Natural killer cell (primary cell): Measurements from ENCODE around the gene COPS9. TPM values are rescaled to one million over a fixed set of nuclear protein-coding genes. Genes with fewer than 3 reads are reported as not detected.
A peak's percentile ranks its signal among the peaks of the same experiment; 100 is the strongest.

ENCODE experiments used
- ATAC-seq, 3 donors: fragments of 150-1000 bp in 2 of 3; fragments of 200-7000 bp in 1 of 3; cut with Tn5 transposase; 1 replicate in 1 of 3; 2 replicates in 2 of 3; pipeline ENCODE4 v1.10.0; 2021; ENCODE audit warnings: mild to moderate bottlenecking in 2 of 3, moderate library complexity in 2 of 3
- DNase-seq, 2 donors: peaks; one replicate each; pipeline versions ENCODE4 v3.0.0 to v3.0.0-alpha.2; 2013 to 2021; ENCODE audit warnings: mixed read lengths in 1 of 2
- H3K27ac ChIP-seq: one replicate; pipeline ENCODE4 v1.5.1; 2013; ENCODE audit warnings: mild to moderate bottlenecking, low read length
- H3K27me3 ChIP-seq: one replicate; pipeline ENCODE4 v1.6.1; 2013; ENCODE audit warnings: low read length; ENCODE audit not compliant: control insufficient read depth, insufficient read depth
- H3K36me3 ChIP-seq: one replicate; pipeline ENCODE4 v1.6.1; 2013; ENCODE audit warnings: low read length; ENCODE audit not compliant: control insufficient read depth, insufficient read depth
- H3K4me1 ChIP-seq: one replicate; pipeline ENCODE4 v1.6.1; 2013; ENCODE audit warnings: low read length; ENCODE audit not compliant: control insufficient read depth, insufficient read depth
- H3K4me3 ChIP-seq: one replicate; pipeline ENCODE4 v1.5.1; 2013; ENCODE audit warnings: low read length
- H3K9me3 ChIP-seq: one replicate; pipeline ENCODE4 v1.6.1; 2013; ENCODE audit warnings: low read length; ENCODE audit not compliant: control insufficient read depth, insufficient read depth
- H3K27ac Mint-ChIP-seq, 2 donors: one replicate each; pipeline ENCODE4 v1.8.0; 2022; ENCODE audit warnings: mild to moderate bottlenecking in 2 of 2, mixed read lengths in 2 of 2, moderate library complexity in 1 of 2
- H3K27me3 Mint-ChIP-seq, 2 donors: one replicate each; pipeline ENCODE4 v1.8.0; 2022; ENCODE audit warnings: low read depth in 2 of 2, mixed read lengths in 2 of 2
- H3K36me3 Mint-ChIP-seq: one replicate; pipeline ENCODE4 v1.8.0; 2022; ENCODE audit warnings: mixed read lengths
- H3K4me1 Mint-ChIP-seq, 2 donors: one replicate each; pipeline ENCODE4 v1.8.0; 2022; ENCODE audit warnings: mixed read lengths in 2 of 2
- H3K4me3 Mint-ChIP-seq: one replicate; pipeline ENCODE4 v1.8.0; 2022; ENCODE audit warnings: mild to moderate bottlenecking, moderate library complexity, mixed read lengths
- H3K9me3 Mint-ChIP-seq, 2 donors: one replicate each; pipeline ENCODE4 v1.8.0; 2022; ENCODE audit warnings: mixed read lengths in 2 of 2
- WGBS: methylation state at CpG from one replicate; pipeline ENCODE4 v1.1.7; 2013; ENCODE audit warnings: missing lambda C conversion rate; ENCODE audit not compliant: insufficient coverage; 5-methylcytosine and 5-hydroxymethylcytosine counted together
- intact Hi-C: fragments of 100-400 bp; cut with micrococcal nuclease; formaldehyde crosslinking; loops from one replicate; pipeline ENCODE4 v1.14.2; 2022
- total RNA-seq, 4 donors: library from RNA; stranded (reverse); fragments of 120-200 nt in 1 of 4; gene quantifications; one replicate each; pipeline versions ENCODE4 v1.2.3 to v1.2.4, GENCODE V29; 2013 to 2022
- TF ChIP-seq, protein P1 (sequence below): fragments of 200-600 bp; IDR thresholded peaks from one replicate; pipeline ENCODE4 v1.8.0; 2022; ENCODE audit warnings: antibody characterized with exemption

Gene COPS9
- total RNA-seq, 3 donors from 2014 or later (not counting 1 experiment from before 2014, with no cell fraction given) = 51.5 to 76.5 (median 53.5) TPM

DNA sequence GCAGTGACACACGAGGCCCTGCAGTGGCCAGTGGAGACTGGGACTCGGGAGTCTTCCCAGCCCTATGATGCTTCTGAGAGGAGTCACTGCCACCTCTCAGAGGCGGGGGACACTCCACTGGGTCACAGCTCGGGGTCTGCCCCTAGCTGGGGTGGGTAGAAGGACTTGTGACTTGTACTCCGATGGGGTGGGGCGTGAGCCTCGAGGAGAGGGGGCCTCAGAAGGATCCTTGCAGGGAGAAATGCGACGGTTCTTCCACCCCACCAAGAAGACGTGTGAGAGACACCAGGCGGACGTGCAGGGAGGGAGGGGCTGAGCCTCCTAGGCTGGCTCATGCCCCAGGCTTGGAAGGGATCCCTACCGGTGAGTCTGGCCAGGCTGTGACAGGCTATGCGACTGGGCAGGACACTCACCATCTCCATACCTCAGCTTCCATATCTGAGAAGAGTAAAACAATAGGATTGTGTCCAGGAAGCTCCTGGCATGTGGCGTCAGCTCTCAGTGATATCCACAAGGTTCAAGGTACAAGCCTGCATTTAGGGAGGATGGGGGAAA is 15.4 kb upstream of the COPS9 start:
- TF ChIP-seq, protein P1, sequence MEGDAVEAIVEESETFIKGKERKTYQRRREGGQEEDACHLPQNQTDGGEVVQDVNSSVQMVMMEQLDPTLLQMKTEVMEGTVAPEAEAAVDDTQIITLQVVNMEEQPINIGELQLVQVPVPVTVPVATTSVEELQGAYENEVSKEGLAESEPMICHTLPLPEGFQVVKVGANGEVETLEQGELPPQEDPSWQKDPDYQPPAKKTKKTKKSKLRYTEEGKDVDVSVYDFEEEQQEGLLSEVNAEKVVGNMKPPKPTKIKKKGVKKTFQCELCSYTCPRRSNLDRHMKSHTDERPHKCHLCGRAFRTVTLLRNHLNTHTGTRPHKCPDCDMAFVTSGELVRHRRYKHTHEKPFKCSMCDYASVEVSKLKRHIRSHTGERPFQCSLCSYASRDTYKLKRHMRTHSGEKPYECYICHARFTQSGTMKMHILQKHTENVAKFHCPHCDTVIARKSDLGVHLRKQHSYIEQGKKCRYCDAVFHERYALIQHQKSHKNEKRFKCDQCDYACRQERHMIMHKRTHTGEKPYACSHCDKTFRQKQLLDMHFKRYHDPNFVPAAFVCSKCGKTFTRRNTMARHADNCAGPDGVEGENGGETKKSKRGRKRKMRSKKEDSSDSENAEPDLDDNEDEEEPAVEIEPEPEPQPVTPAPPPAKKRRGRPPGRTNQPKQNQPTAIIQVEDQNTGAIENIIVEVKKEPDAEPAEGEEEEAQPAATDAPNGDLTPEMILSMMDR = no peak
- ATAC-seq (no peak), DNase-seq (no peak)
- H3K9me3 ChIP-seq = no peaks in the 10 kb centered on the region
- H3K27me3 ChIP-seq = no peaks in the 10 kb centered on the region
- Mint-ChIP-seq H3K4me1 (peaks cover 0 to 8% of the 10 kb centered on the region in 2 donors), H3K27me3 (peaks cover 0 to 4% of the 10 kb centered on the region in 2 donors), H3K27ac (no peak overlapping the region), H3K9me3 (no peaks in the 10 kb centered on the region), H3K36me3 (no peaks in the 10 kb centered on the region), H3K4me3 (no peak overlapping the region)
- no peak overlapping the region for H3K4me3 ChIP-seq
- H3K27ac ChIP-seq = no peak overlapping the region
- WGBS = 69% methylated on average over 14 of the region's 15 CpGs
- intact Hi-C loops = loop anchor here (5.0 kb wide), 1 partner anchor 286 kb away; the partner anchor contains the start of gene GPC1
- H3K4me1 ChIP-seq = no peaks in the 10 kb centered on the region
- H3K36me3 ChIP-seq = no peaks in the 10 kb centered on the region

DNA sequence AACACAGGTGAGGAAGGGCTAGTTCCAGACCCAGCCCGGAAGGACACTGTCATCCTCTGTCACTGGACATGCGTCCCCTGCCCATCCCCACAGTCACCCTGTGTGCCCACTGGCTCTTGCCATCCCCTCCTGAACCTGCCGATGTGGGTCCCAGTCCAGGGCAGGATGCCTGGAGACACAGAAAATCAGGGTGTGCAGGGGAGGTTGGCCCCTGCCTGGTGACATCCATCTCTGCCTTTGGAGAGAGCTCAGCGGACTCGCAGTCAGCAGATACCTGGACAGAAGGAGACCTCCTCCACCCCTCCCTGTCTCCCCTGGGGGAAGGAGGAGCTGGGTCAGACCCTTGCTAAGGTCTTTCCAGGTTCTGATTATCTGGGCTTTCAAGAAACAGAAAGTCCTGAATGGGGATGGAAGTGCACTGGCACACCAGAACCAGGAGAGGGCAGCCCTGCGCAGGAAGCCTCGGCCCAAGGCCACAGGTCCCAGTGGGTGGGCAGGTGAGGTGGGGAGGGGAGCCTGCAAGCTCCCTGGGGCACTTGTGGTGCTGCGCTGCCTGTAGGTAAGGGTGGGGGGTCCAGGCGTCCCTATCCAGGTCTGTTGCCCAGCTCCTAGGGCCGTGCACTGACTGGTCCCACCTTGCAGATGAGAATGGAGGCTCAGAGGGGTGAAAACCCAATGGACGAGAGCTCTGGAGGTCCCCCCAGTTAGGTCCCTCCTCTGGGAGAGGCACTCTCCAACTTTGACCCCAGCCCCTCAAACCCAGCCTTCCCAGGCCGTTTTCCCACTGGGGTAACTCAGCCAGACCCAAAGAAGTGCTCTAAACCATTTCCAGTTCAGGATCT is 14.1 kb upstream of the COPS9 start:
- Mint-ChIP-seq H3K4me3 (no peak overlapping the region), H3K9me3 (no peaks in the 10 kb centered on the region)
- WGBS = 38% methylated on average over 11 of the region's 12 CpGs

DNA sequence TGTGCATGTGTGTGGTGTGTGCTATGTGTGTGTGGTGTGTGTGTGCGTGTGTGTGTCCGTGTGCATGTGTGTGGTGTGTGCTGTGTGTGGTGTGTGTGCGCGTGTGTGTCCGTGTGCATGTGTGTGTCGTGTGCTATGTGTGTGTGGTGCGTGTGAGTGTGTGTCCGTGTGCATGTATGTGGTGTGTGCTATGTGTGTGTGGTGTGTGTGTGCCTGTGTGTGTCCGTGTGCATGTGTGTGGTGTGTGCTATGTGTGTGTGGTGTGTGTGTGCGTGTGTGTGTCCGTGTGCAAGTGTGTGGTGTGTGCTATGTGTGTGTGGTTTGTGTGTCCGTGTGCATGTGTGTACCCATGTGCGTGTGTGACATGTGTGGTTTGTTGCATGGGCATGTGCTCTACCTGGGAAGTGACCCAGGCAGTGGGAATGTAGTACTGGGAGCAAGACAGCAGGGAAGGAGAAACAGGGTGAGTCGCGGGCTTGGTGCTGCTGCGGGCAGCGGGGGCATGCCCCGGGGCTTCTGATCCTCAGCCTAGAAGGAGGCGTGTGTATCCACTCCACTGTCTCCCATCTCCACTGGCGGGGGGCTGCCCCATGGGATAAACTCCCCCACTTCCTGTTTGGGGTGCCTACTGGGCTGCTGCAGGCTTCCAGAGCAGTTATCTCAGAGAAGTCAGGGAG is 11.9 kb upstream of the COPS9 start:
- no peaks in the 10 kb centered on the region for H3K27me3 ChIP-seq

More for the DNA sequence above, 14.1 kb upstream of the COPS9 start:
- TF ChIP-seq, protein P1 = peak; percentile 41
- no peaks in the 10 kb centered on the region for H3K4me1 ChIP-seq
- H3K36me3 Mint-ChIP-seq = no peaks in the 10 kb centered on the region
- no peaks in the 10 kb centered on the region for H3K27me3 ChIP-seq
- peaks cover 0 to 8% of the 10 kb centered on the region in 2 donors for H3K4me1 Mint-ChIP-seq
- intact Hi-C loops = loop anchor here (5.0 kb wide), 2 partner anchors 287 to 1113 kb away; partner anchors contain the start of gene GPC1
- no peak overlapping the region for H3K4me3 ChIP-seq
- peak in 1 of 2 donors; percentile 55 for DNase-seq
- H3K27me3 Mint-ChIP-seq = peaks cover 0 to 4% of the 10 kb centered on the region in 2 donors
- H3K36me3 ChIP-seq = no peaks in the 10 kb centered on the region
- no peak overlapping the region for H3K27ac Mint-ChIP-seq
- no peaks in the 10 kb centered on the region for H3K9me3 ChIP-seq
- ATAC-seq = peak in 2 of 3 donors; percentile 64 to 67
- H3K27ac ChIP-seq = no peak overlapping the region

More for the DNA sequence above, 11.9 kb upstream of the COPS9 start:
- Histone ChIP-seq H3K9me3 (no peaks in the 10 kb centered on the region), H3K27ac (no peak overlapping the region), H3K4me3 (no peak overlapping the region), H3K4me1 (peaks cover 2% of the 10 kb centered on the region), H3K36me3 (no peaks in the 10 kb centered on the region)
- Mint-ChIP-seq H3K9me3 (no peaks in the 10 kb centered on the region), H3K27me3 (peaks cover 0 to 4% of the 10 kb centered on the region in 2 donors), H3K36me3 (no peaks in the 10 kb centered on the region), H3K27ac (no peak overlapping the region), H3K4me3 (no peak overlapping the region), H3K4me1 (peaks cover 0 to 8% of the 10 kb centered on the region in 2 donors)
- ATAC-seq (no peak), DNase-seq (no peak)
- TF ChIP-seq, protein P1 = no peak
- 95% methylated on average over 19 of the region's 20 CpGs for WGBS
- intact Hi-C loops = loop anchor here (5.0 kb wide), 1 partner anchor 1111 kb away; no protein-coding TSS in a partner anchor
